Measurements from ENCODE around the gene FAM219B.

Gene FAM219B

GRCh38 chr15:74864296-74864695, 42.4 kb downstream of the FAM219B start:
- DNase-seq (ENCODE audit: low spot score): no peak
- TF ChIP-seq CTCF (IDR thresholded peaks at IDR 0.05; ENCODE audit: extremely low read depth, missing control alignments): no peak

- no peak for DNase-seq (ENCODE audit: low spot score)
These were observed 43.2 kb downstream of the FAM219B start for GRCh38 chr15:74863239-74864056.

GRCh38 chr15:74858369-74858740, 48.3 kb downstream of the FAM219B start:
- no peak for DNase-seq (ENCODE audit: low spot score)
- TF ChIP-seq CTCF (IDR thresholded peaks at IDR 0.05; ENCODE audit: extremely low read depth, missing control alignments): no peak

More at GRCh38 chr15:74863239-74864056, 43.2 kb downstream of the FAM219B start:
- no peak for TF ChIP-seq CTCF (IDR thresholded peaks at IDR 0.05; ENCODE audit: extremely low read depth, missing control alignments)

GRCh38 chr15:74857671-74858368, 48.8 kb downstream of the FAM219B start:
- no peak for TF ChIP-seq CTCF (IDR thresholded peaks at IDR 0.05; ENCODE audit: extremely low read depth, missing control alignments)
- no peak for DNase-seq (ENCODE audit: low spot score)

- TF ChIP-seq CTCF (IDR thresholded peaks at IDR 0.05; ENCODE audit: extremely low read depth, missing control alignments): no peak
- peak; percentile 71 for DNase-seq (ENCODE audit: low spot score)
These were observed 49.5 kb downstream of the FAM219B start for GRCh38 chr15:74857082-74857655.

GRCh38 chr15:74856537-74856936, 50.1 kb downstream of the FAM219B start:
- TF ChIP-seq CTCF (IDR thresholded peaks at IDR 0.05; ENCODE audit: extremely low read depth, missing control alignments): no peak
- no peak for DNase-seq (ENCODE audit: low spot score)

- no peak for TF ChIP-seq CTCF (IDR thresholded peaks at IDR 0.05; ENCODE audit: extremely low read depth, missing control alignments)
- no peak for DNase-seq (ENCODE audit: low spot score)
These were observed 50.8 kb downstream of the FAM219B start for GRCh38 chr15:74855857-74856256.
